Measurements from ENCODE around the gene S100A4.

DNA sequence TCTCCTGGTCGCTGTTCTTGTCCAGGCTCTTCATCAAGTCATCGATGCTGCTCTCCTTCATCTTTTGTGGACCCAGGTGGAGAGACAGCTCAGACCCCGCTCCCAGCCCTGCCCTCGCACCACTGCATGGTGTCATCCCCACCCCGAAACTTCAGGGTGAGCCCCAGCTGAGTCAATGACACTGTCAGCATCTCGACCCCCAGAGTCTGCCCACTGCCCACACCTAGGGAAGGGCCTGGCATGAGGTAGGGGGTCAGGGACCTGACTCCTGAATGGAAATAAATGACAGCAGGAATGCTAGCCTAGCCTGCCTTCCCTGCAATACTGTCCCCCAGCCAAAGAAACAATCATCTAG is 8.3 kb downstream of the S100A4 start:
- TF ChIP-seq CTCF (IDR thresholded peaks at IDR 0.05), result no peak
- no peak for TF ChIP-seq EP300 (IDR thresholded peaks at IDR 0.05)
- TF ChIP-seq POLR2A (IDR thresholded peaks at IDR 0.05), result no peak

Measured in suprapubic skin (tissue), 3 donors.